Activated CD4-positive, CD25-positive, alpha-beta regulatory T cell treated with anti-CD3 and anti-CD28 coated beads, Interleukin-2, amount 50 U/mL, for 16 hours (primary cell): Measurements from ENCODE around the gene PTH2.
"Not testable (repeated sequence)": the region's sequence is repeated elsewhere in the genome, so short reads cannot be mapped to it uniquely, and the experiment has no call there.

Experiments used
- DNase-seq: peaks from one replicate; pipeline ENCODE4 v3.0.0-alpha.2; 2020; ENCODE audit warnings: low read depth, low spot score

Gene PTH2

GRCh38 chr19:49423071-49423984 lies at the start of gene PTH2:
TSS of gene PTH2 (minus strand) at chr19:49423441. CDS start at chr19:49423339, 102 bp downstream.
- no peak for DNase-seq

GRCh38 chr19:49472936-49473335 lies 49.7 kb upstream of the PTH2 start:
- no peak for DNase-seq

- no peak for DNase-seq
Measured at GRCh38 chr19:49470615-49470978, 47.4 kb upstream of the PTH2 start.

GRCh38 chr19:49469828-49470614 lies 46.8 kb upstream of the PTH2 start:
- DNase-seq: no peak

GRCh38 chr19:49468746-49469447 lies 45.7 kb upstream of the PTH2 start:
- DNase-seq: peak; percentile 70

GRCh38 chr19:49468199-49468598 lies 45.0 kb upstream of the PTH2 start:
- no peak for DNase-seq

DNA sequence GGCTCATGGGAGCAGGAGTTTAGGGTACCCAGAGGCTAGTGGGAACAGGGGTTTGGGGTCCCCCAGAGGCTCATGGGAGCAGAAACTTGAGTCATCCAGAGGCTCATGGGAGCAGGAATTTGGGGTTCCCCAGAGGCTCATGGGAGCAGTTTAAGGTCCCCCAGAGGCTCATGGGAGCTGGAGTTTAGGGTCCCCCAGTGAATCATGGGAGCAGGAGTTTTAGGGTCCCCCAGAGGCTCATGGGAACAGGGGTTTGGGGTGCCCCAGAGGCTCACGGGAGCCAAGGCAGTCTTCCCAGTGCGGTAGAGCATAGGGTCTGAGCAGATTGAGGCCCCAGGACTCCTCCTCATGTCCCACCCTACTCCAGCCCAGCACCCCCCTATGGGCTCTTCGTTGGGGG lies 42.1 kb upstream of the PTH2 start:
- DNase-seq: no peak

GRCh38 chr19:49463960-49464740 lies 40.9 kb upstream of the PTH2 start:
- no peak for DNase-seq

GRCh38 chr19:49462492-49462891 lies 39.3 kb upstream of the PTH2 start:
- DNase-seq: no peak

- DNase-seq: no peak
Measured at GRCh38 chr19:49461656-49462055, 38.4 kb upstream of the PTH2 start.

DNA sequence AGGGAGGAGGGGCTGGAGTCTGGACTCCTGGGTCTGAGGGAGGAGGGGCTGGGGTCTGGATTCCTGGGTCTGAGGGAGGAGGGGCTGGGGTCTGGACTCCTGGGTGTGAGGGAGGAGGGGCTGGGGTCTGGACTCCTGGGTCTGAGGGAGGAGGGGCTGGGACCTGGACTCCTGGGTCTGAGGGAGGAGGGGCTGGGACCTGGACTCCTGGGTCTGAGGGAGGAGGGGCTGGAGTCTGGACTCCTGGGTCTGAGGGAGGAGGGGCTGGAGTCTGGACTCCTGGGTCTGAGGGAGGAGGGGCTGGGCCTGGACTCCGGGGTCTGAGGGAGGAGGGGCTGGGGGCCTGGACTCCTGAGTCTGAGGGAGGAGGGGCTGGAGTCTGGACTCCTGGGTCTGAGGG lies 37.9 kb upstream of the PTH2 start:
- DNase-seq: not testable (repeated sequence)

GRCh38 chr19:49459388-49459787 lies 36.1 kb upstream of the PTH2 start:
- DNase-seq: no peak

DNA sequence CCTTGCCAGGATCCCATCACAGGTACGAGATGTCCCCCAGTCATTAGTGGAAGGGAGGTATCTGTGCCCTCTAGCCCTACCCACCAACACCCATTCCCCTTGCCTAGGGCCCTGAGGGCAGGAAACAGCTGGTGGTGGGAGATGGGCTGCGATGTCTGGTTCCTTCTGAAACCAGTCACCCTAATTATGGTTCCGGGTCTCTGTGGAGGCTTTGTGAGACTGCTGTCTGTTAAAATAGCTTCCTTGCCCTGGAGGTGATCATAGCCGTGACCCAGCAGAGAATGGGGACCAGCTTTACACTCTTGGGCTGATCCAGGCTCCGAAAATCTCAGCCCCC lies 35.3 kb upstream of the PTH2 start:
- no peak for DNase-seq

DNA sequence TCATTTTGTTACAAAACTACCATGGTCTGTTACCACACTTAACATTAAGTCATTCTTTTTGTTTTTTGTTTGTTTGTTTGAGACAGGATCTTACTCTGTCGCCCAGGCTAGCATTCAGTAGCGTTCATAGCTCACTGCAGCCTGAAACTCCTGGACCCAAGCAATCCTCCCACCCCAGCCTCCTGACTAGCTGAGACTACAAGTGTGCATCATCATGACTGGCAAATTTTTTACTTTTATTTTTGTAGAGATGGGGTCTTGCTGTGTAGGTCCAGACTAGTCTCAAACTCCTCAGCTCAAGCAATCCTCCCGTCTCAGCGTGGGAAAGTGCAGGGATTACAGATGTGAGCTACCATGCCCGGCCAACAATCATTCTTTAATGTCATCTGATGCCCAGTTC lies 33.1 kb upstream of the PTH2 start:
- no peak for DNase-seq

GRCh38 chr19:49455773-49456172 lies 32.5 kb upstream of the PTH2 start:
- DNase-seq: no peak

- no peak for DNase-seq
Measured at GRCh38 chr19:49453757-49454240, 30.6 kb upstream of the PTH2 start.

- DNase-seq: peak; percentile 96
Measured at GRCh38 chr19:49453013-49453756, 29.9 kb upstream of the PTH2 start, which contains the start of gene ALDH16A1. TSS of gene ALDH16A1 (plus strand) at chr19:49453225. CDS start at chr19:49453332, 107 bp downstream.

DNA sequence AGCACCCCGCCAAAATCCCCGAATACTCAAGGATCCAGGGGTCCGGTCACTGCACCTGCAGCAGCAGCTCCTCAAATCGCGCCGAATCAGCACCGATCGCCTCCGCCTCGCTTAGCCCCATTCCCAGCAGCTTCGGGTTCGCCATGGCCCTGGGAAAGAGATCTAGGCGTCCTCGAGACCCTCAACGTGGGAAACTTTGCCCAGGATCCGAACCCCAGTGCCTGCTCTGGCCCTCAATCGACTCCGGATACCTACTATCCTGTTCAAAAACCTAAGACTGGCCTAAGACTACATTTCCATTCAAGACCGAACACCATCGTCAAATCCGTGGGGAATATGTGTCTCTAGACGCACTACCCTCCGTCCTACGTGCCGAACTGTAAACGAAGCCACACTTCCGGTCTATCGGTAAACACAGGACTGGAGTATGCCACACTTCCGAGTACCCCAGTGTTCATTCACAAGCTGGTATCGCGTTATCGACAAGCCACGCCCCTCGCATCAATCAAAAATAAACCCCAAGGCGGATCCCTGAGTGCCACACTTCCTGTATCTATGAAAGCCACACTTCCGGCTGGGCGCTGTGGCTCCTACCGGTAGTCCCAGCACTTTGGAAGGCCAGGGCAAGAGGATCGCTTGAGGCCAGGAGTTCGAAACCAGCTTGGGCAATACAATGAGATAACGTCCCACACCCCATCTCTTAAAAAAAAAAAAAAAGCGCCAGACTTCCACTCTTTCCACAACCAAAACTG lies 28.4 kb upstream of the PTH2 start, which contains the start of gene PIH1D1:
TSS of gene PIH1D1 (minus strand) at position 385 of the 752 bp plus-strand sequence. CDS start at position 145, 240 bp downstream.
- DNase-seq: peak; percentile 91

DNA sequence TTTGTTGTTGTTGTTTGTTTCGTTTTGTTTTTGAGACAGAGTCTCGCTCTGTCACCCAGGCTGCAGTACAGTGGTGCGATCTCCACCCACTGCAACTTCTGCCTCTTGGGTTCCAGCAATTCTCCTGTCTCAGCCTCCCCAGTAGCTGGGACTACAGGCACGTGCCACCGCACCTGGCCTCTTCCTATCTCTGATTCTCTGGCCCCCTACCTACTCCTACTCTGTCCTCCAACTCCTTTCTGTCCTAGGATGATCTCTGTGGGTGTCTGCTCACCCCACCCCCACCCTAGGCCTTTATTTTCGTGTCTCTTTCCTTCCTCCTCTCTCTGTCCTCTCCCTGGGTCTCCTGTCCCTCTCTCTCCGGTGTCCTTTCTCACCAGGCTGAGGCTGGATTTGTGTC lies 27.2 kb upstream of the PTH2 start:
- DNase-seq: no peak

GRCh38 chr19:49448432-49448786 lies 25.2 kb upstream of the PTH2 start:
- DNase-seq: no peak
